HG03457 (cell line): ENCODE data around the gene OTUB1.
"Not testable (repeated sequence)": the region's sequence is repeated elsewhere in the genome, so short reads cannot be mapped to it uniquely, and the experiment has no call there.

Source experiments
- ATAC-seq: cut with Tn5 transposase; IDR thresholded peaks from one replicate; pipeline ENCODE4 v1.9.1; 2021; ENCODE audit warnings: moderate number of reproducible peaks; ENCODE audit not compliant: unreplicated experiment

Gene OTUB1

DNA sequence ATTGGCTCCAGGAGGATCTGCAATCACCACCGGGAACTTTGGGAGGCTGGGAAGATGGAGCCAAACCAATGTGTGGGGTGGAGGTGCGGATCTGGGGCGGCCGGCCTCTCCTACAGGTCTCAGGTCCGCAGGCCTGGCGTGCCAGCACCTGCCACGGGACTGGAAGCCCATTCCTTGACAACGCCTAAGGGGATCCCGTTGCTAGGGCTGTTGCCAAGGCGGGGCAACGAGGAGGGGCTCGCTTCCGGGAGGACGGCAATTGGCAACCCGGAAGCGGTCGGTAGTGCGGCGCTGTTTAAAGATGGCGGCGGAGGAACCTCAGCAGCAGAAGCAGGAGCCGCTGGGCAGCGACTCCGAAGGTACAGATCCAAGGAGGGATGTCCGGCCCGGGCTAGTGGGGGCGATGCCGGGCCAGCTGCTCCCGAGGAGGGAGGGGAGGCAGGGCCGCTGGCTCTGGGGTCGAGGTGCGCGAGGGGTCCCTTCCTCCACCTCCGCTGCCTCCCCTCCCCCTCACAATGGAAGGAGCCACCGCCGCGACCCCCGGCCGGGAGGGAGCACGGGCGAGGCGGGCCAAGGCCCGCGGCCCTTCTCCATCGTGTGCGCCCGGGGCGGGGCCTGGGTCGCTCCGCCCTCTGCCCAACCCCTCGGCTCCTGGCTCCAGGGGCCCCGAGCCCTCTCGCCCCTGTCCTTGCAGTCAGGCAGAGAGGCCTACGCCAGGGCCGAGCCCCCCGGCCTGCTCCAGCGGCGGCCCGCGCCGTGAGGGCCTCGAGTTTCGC, at the start of gene OTUB1:
TSS of gene OTUB1 (plus strand) at position 283 of the 776 bp plus-strand sequence. CDS start at position 302, 19 bp downstream.
- ATAC-seq, result peak; percentile 64

- peak; percentile 4 for ATAC-seq
Observed at GRCh38 chr11:63937713-63938478, 48.3 kb upstream of the OTUB1 start.

DNA sequence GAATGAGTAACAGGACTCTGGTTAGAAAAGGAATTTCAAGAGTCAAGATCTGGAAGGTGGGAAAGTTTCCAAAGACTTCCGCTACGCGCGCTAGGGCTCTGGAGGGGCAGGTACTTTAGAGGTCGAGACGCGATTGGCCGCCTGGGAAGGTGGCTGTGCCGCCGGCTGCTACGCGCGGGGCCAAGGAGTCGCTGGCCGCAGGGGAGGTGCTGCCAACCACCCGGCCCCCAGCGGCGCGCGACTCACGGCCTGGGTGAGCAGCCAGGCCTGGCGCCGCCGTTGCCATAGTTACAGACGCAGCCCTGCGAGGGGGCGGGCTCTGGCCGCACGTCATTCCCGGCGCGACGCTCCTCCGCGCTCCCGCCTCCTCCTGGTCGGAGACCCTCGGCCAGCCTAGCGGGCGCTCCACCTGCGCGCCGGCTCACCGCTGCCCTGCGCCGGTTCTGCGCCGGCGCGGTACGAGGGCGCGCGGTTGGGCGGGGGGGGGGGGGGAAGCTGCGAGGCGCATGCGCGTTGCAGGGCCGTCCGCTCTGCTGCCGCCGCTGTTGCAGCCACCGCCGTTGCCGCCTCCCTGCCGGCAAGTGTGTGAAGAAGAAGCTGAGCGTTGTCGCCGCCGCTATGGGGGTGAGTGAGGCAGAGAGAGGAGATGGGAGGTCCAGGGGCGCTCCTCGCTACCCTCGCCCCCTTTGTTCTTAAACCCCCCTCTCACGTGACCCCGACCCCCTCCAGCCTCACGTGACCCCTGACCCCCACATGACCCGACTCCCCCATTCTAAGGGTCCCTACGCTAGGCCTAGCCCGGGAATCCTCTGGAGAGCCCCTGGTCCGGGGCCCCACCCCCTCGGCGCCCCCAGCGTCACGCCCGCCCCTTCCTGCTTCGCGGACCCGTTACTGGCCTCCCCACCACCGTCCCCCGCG, 47.5 kb upstream of the OTUB1 start, which contains the start of gene NAA40:
TSS of gene NAA40 (plus strand) at position 524 of the 918 bp plus-strand sequence. CDS start at position 619, 95 bp downstream.
- ATAC-seq, result peak; percentile 84

GRCh38 chr11:63939397-63939891, 46.8 kb upstream of the OTUB1 start:
- ATAC-seq, result no peak

GRCh38 chr11:63940786-63941185, 45.5 kb upstream of the OTUB1 start:
- ATAC-seq, result no peak

DNA sequence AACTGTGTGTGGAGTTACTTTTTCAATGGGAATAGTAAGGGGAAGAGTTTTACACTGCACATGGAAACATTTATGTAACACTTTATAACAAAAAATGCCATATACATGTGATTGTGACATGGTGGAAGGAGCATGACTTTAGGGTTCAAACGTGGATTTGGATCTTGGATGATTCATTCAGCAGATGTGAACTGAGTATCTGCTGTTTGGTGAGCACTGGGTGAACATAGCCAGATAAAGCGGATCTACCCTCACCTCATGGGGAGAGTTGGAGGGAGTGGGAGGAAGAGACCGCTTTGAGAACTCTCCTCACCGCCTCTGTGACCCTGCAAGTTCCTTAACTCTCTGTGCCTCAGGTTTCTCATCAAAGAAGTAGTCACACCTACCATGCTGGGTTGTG, 44.3 kb upstream of the OTUB1 start:
- no peak for ATAC-seq

- no peak for ATAC-seq
Observed at GRCh38 chr11:63942803-63943202, 43.4 kb upstream of the OTUB1 start.

DNA sequence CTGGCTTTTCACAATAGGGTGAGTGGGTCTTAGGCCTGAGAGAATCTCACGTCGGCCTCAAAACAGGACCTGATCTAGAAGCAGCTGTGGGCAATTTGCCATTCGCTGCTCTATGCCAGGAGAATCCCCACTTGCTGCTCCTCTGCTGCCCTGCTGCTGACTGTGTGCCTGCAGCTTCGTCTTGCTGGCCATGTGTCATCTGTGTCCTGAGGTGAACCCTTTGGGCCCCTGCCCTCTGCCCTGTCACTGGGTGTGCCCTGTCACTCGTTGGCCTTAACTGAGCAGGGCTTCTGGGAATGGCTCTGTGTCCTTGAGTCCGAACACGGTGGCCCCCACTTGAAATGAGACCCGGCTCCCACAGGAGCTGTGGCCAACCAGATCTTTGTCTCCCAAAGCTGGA, 41.3 kb upstream of the OTUB1 start:
- ATAC-seq, result no peak

DNA sequence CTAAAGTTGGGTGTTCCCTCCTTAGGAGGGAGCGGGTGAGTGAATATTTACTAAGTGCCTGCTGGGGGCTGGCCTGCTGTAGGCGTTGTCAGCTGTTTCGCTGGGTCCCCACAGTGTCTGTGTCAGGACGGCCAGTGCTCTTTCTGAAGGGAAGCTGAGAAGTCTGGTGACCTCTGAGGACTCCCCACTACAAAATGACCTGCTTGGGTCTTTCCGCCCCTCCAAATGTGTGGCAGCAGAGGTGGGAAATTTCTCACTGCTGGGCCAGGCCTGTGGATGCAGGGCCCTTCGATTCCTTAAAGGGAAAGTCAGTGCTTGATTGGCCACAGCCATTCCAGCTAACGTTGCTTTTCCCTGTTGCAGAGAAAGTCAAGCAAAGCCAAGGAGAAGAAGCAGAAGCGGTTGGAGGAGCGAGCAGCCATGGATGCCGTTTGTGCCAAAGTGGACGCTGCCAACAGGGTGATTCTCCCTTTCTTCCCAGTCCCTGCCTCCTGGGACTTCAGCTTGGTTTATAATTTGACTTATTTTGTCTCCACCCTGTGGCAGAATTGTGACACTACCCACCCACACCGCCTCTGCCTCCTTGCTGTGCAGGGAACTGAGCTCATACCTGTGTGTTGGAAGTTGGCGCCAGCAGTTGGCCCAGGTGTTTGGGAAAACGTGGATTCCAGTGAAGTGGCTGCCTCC, 40.6 kb upstream of the OTUB1 start:
- ATAC-seq, result no peak

DNA sequence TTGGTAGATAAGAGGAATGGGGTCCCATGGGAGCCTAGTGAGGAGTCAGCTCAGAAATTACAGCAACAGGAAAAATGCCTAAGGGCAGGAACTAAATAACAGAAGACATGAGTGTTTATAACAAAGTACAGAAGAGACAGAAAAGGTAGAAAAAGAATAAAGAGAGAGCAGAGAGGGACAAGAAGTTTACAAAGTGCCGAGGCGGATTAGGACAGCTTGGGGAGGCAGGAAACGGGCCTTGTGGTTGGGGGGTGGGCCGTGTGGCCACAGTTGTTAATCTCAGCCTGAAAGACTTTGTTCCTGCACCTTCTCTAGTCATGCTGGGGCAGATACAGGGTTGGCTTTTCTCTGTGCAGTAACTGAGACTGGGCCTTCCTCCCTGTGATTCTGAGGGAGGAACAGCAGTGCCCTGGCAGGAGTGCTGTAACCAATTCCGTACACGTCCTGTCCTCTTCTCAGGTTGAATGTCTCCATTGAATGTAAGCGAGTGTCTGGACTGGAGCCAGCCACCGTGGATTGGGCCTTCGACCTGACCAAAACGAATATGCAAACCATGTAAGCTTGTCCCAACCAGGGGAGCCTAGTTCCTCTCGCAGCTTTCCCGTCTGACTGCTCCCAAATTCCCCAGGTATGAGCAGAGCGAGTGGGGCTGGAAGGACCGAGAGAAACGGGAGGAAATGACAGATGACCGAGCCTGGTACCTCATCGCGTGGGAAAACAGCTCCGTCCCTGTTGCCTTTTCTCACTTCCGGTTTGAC, 34.3 kb upstream of the OTUB1 start:
- ATAC-seq, result no peak

- ATAC-seq, result no peak
Observed at GRCh38 chr11:63952570-63952969, 33.7 kb upstream of the OTUB1 start.

GRCh38 chr11:63958008-63958407, 28.2 kb upstream of the OTUB1 start:
- ATAC-seq, result no peak

GRCh38 chr11:63961608-63962412, 24.4 kb upstream of the OTUB1 start:
- ATAC-seq, result no peak

DNA sequence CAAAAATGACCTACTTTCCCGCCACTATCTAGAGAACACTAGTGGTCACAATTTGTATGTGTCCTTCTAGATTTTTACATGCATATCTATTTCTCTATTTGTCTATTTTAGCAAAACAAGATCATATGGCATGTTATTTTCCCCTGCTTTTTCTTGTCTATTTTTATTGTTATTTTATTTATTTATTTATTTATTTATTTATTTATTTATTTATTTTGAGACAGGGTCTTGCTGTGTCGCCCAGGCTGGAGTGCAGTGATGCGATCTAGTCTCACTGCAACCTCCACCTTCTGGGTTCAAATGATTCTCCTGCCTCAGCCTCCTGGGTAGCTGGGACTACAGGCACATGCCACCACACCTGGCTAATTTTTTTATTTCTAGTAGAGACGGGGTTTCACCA, 22.3 kb upstream of the OTUB1 start:
- ATAC-seq, result not testable (repeated sequence)

DNA sequence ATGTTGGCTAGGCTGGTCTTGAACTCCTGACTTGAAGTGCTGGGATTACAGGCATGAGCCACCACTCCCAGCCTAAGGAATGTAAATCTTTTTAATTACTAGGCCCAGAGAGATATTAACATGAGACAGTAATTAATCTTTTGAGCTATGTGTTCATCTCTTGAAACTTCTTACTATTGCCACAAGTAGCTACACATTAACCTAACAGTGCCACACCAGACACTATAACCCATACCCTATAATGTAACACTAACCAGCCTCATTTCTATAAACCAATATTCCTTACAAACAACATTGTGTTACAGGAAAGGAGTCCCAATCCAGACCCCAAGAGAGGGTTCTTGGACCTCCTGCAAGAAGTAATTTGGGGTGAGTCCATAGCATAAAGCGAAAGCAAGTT, 19.8 kb upstream of the OTUB1 start:
- ATAC-seq, result no peak

DNA sequence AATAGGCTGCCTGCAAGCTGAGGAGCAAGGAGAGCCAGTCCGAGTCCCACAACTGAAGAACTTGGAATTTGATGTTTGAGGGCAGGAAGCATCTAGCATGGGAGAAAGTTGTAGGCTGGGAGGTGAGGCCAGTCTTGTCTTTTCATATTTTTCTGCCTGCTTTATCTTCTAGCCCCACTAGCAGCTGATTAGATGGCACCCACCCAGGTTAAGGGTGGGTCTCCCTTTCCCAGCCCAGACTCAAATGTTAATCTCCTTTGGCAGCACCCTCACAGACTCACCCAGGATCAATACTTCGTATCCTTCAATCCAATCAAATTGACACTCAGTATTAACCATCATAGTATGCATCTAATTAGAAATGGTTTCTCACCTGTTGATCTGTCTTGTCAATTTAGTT, 16.8 kb upstream of the OTUB1 start:
- no peak for ATAC-seq

- no peak for ATAC-seq
Observed at GRCh38 chr11:63970902-63971301, 15.3 kb upstream of the OTUB1 start.

- not testable (repeated sequence) for ATAC-seq
Observed at GRCh38 chr11:63973912-63974258, 12.4 kb upstream of the OTUB1 start.
